ENCODE results near the gene JSRP1. TPM values are rescaled to one million over a fixed set of nuclear protein-coding genes. Genes with fewer than 3 reads are reported as not detected.

JSRP1 gene
- total RNA-seq, 6 experiments from 2014 or later: 0.28 to 0.81 (median 0.42) TPM; not detected in 3

- DNase-seq (no peak), ATAC-seq (peak in 3 of 4 donors; percentile 11 to 20 (median 16))
- H3K4me3 ChIP-seq: no peak overlapping the region
- peaks cover 0 to 18% (median 0%) of the 10 kb centered on the region in 4 donors for H3K4me1 ChIP-seq
- intact Hi-C loops (cut with DNase I): no loop called here
- peaks cover 0 to 21% of the 10 kb centered on the region in 2 donors for H3K27me3 ChIP-seq
- H3K36me3 ChIP-seq: no peaks in the 10 kb centered on the region
- no peaks in the 10 kb centered on the region for H3K9me3 ChIP-seq
- no peak overlapping the region for H3K27ac ChIP-seq
- WGBS (ENCODE audit: insufficient coverage, low coverage, low lambda C conversion rate, missing lambda C conversion rate): 58% methylated on average over 3 of the region's 13 CpGs
- TF ChIP-seq CTCF (IDR thresholded peaks at IDR 0.05) (no peak), POLR2A (IDR thresholded peaks at IDR 0.05) (no peak)
These were observed 31.5 kb upstream of the JSRP1 start for GRCh38 chr19:2287585-2288337.

- 83% methylated on average over 7 of the region's 20 CpGs for WGBS (ENCODE audit: insufficient coverage, low coverage, low lambda C conversion rate, missing lambda C conversion rate)
- TF ChIP-seq POLR2A (IDR thresholded peaks at IDR 0.05) (no peak), CTCF (IDR thresholded peaks at IDR 0.05) (no peak)
- intact Hi-C loops (cut with DNase I): no loop called here
- H3K27ac ChIP-seq: no peak overlapping the region
- H3K9me3 ChIP-seq: no peaks in the 10 kb centered on the region
- H3K27me3 ChIP-seq: peaks cover 0 to 16% of the 10 kb centered on the region in 2 donors
- ATAC-seq: no peak
- H3K36me3 ChIP-seq: no peaks in the 10 kb centered on the region
- H3K4me3 ChIP-seq: no peak overlapping the region
- peaks cover 0 to 18% (median 0%) of the 10 kb centered on the region in 4 donors for H3K4me1 ChIP-seq
- DNase-seq: no peak
These were observed 30.4 kb upstream of the JSRP1 start for GRCh38 chr19:2286402-2287140.

- ATAC-seq (no peak), DNase-seq (no peak)
- Histone ChIP-seq H3K36me3 (no peaks in the 10 kb centered on the region), H3K4me3 (no peak overlapping the region), H3K27ac (no peak overlapping the region), H3K27me3 (no peaks in the 10 kb centered on the region), H3K9me3 (no peaks in the 10 kb centered on the region), H3K4me1 (no peaks in the 10 kb centered on the region)
- WGBS (ENCODE audit: insufficient coverage, low coverage, low lambda C conversion rate, missing lambda C conversion rate): 88% methylated on average over 6 of the region's 8 CpGs
- TF ChIP-seq POLR2A (IDR thresholded peaks at IDR 0.05): no peak
- TF ChIP-seq CTCF (IDR thresholded peaks at IDR 0.05): no peak
- intact Hi-C loops (cut with DNase I): no loop called here
These were observed 27.8 kb upstream of the JSRP1 start for GRCh38 chr19:2283835-2284507.

- no peak for TF ChIP-seq CTCF (IDR thresholded peaks at IDR 0.05)
- no peak for TF ChIP-seq POLR2A (IDR thresholded peaks at IDR 0.05)
- no peak for ATAC-seq
- DNase-seq: no peak
- 43% methylated on average over 5 of the region's 11 CpGs for WGBS (ENCODE audit: insufficient coverage, low coverage, low lambda C conversion rate, missing lambda C conversion rate)
- Histone ChIP-seq H3K9me3 (no peaks in the 10 kb centered on the region), H3K27me3 (no peaks in the 10 kb centered on the region), H3K4me1 (no peaks in the 10 kb centered on the region), H3K36me3 (no peaks in the 10 kb centered on the region), H3K4me3 (peak overlapping the region in 1 of 3 donors; percentile 37), H3K27ac (peak overlapping the region in 1 of 3 donors; percentile 63)
- intact Hi-C loops (cut with DNase I): no loop called here
These were observed 26.6 kb upstream of the JSRP1 start for GRCh38 chr19:2282862-2283237.
